ENCODE results near the gene KDELR1.

- TF ChIP-seq POLR2A (IDR thresholded peaks at IDR 0.05; ENCODE audit: low read depth, low read length) (no peak), TAF1 (IDR thresholded peaks at IDR 0.05; ENCODE audit: low read depth, low read length) (no peak), POLR2AphosphoS5 (IDR thresholded peaks at IDR 0.05; ENCODE audit: low read depth, low read length) (no peak), SPI1 (IDR thresholded peaks at IDR 0.05; ENCODE audit: low read depth, low read length) (no peak)
Observed at GRCh38 chr19:48361912-48362311, 29.4 kb downstream of the KDELR1 start.
